ENCODE results near the gene MMP27.

DNA sequence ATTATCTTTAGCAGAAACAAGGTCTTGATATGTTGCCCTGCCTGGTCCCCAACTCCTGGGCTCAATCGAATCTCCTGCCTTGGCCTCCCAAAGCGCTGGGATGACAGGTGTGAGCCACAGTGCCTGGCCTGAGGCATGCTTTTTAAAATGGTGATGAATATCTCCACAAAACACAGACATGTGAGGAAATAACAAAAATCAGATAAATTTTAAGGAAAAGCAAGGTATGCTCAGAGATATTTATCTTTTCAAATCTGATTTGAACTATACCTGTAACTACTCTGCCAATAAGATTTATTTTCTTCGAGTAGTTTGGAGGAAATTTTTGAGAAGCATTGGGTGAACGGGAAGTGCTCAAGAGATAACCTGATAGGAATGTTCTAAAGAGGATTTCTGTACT lies 44.5 kb downstream of the MMP27 start:
- TF ChIP-seq, protein P1, sequence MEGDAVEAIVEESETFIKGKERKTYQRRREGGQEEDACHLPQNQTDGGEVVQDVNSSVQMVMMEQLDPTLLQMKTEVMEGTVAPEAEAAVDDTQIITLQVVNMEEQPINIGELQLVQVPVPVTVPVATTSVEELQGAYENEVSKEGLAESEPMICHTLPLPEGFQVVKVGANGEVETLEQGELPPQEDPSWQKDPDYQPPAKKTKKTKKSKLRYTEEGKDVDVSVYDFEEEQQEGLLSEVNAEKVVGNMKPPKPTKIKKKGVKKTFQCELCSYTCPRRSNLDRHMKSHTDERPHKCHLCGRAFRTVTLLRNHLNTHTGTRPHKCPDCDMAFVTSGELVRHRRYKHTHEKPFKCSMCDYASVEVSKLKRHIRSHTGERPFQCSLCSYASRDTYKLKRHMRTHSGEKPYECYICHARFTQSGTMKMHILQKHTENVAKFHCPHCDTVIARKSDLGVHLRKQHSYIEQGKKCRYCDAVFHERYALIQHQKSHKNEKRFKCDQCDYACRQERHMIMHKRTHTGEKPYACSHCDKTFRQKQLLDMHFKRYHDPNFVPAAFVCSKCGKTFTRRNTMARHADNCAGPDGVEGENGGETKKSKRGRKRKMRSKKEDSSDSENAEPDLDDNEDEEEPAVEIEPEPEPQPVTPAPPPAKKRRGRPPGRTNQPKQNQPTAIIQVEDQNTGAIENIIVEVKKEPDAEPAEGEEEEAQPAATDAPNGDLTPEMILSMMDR (IDR thresholded peaks at IDR 0.05): no peak
- TF ChIP-seq POLR2A (IDR thresholded peaks at IDR 0.05) (no peak), POLR2AphosphoS5 (IDR thresholded peaks at IDR 0.05) (no peak)

Data from breast epithelium (tissue), 3 donors.